Measurements from ENCODE around the gene TMEM50A. TPM values are rescaled to one million over a fixed set of nuclear protein-coding genes. Genes with fewer than 3 reads are reported as not detected.

The TMEM50A gene
- total and polyA plus RNA-seq, 9 of the 15 experiments (the other 6 are each of a cell fraction or from before 2014, with no cell fraction given) = 43.7 to 195 (median 137) TPM

- no peak for TF ChIP-seq ZBTB34 (CRISPR knock-in tag; IDR thresholded peaks at IDR 0.05)
- TF ChIP-seq TRIM25 (IDR thresholded peaks at IDR 0.05; ENCODE audit: borderline replicate concordance) = no peak
- TF ChIP-seq HCFC1 (IDR thresholded peaks at IDR 0.05; ENCODE audit: low read depth, low read length) = no peak
- TF ChIP-seq POLR3A (IDR thresholded peaks at IDR 0.05; ENCODE audit: borderline replicate concordance, extremely low read depth, insufficient read depth, insufficient read length) = no peak
- TF ChIP-seq HBP1 (CRISPR knock-in tag; IDR thresholded peaks at IDR 0.05) = no peak
- no peak for TF ChIP-seq ETS2 (tag; IDR thresholded peaks at IDR 0.05; ENCODE audit: borderline replicate concordance, poor library complexity, severe bottlenecking)
- TF ChIP-seq ZNF717 (CRISPR knock-in tag; IDR thresholded peaks at IDR 0.05) = no peak
- no peak for TF ChIP-seq C11orf30 (IDR thresholded peaks at IDR 0.05; ENCODE audit: low read depth)
- TF ChIP-seq RBM14 (IDR thresholded peaks at IDR 0.05; ENCODE audit: borderline replicate concordance, insufficient read depth, low read depth, low read length) = no peak
- peak; percentile 31; the same call in 1 of the 2 replicates for TF ChIP-seq CREB3L1 (IDR thresholded peaks at IDR 0.05; ENCODE audit: borderline replicate concordance, low read depth)
- TF ChIP-seq XRCC3 (IDR thresholded peaks at IDR 0.05) = no peak
- peak; percentile 53 for TF ChIP-seq ETV1 (tag; conservative IDR thresholded peaks at IDR 0.05; ENCODE audit: low read depth)
- TF ChIP-seq SREBF2 (CRISPR knock-in tag; IDR thresholded peaks at IDR 0.05) = 0 out of 2 replicates have a peak, but pooled peaks have one; percentile 59
- TF ChIP-seq ERF (CRISPR knock-in tag; IDR thresholded peaks at IDR 0.05) = no peak
- no peak for TF ChIP-seq ZNF609 (CRISPR knock-in tag; IDR thresholded peaks at IDR 0.05; ENCODE audit: borderline replicate concordance)
- TF ChIP-seq ZC3H11A (IDR thresholded peaks at IDR 0.05; ENCODE audit: low read depth, low read length) = no peak
Measured at GRCh38 chr1:25355841-25356395, 17.8 kb downstream of the TMEM50A start (continued).
